PC-3 (cell line): Measurements from ENCODE around the gene NR5A1. TPM values are rescaled to one million over a fixed set of nuclear protein-coding genes. Genes with fewer than 3 reads are reported as not detected.

Experiments used
- ATAC-seq: fragments of 200-7000 bp; cut with Tn5 transposase; 2 replicates; pipeline ENCODE4 v1.9.1; 2020; ENCODE audit warnings: mild to moderate bottlenecking, moderate library complexity
- BruUV-seq: library from RNA; stranded (reverse); fragments of 400-500 nt; replicated peaks from 2 replicates; lab custom pipeline; 2021; lab: Mats Ljungman, UMichigan
- CTCF ChIA-PET: fragments of 300-600 bp; sonication (Branson Sonifier 250); formaldehyde crosslinking; loops from one replicate; lab custom pipeline; 2022; ENCODE audit warnings: antibody characterized with exemption; lab: Charles Lee
- POLR2A ChIA-PET: fragments of 300-600 bp; sonication (Branson Sonifier 250); formaldehyde crosslinking; loops from one replicate; lab custom pipeline; 2022; ENCODE audit warnings: antibody characterized with exemption; ENCODE audit not compliant: unreplicated experiment; lab: Charles Lee
- DNase-seq: peaks from one replicate; pipeline ENCODE4 v3.0.0-alpha.2; 2015
- H2AFZ ChIP-seq: fragments of 300-600 bp; sonication (generic); 2 replicates; pipeline ENCODE4 v1.6.0; 2016; ENCODE audit warnings: antibody characterized with exemption, low read length
- H3F3A ChIP-seq: fragments of 300-600 bp; sonication (generic); one replicate; pipeline ENCODE4 v1.6.0; 2017; ENCODE audit warnings: antibody characterized with exemption, low read length, control low read depth, mild to moderate bottlenecking; ENCODE audit not compliant: unreplicated experiment
- H3K27ac ChIP-seq: fragments of 300-600 bp; sonication (generic); 2 replicates; pipeline ENCODE4 v1.5.1; 2016; ENCODE audit warnings: mild to moderate bottlenecking, low read length
- H3K27me3 ChIP-seq: fragments of 300-600 bp; sonication (generic); 2 replicates; pipeline ENCODE4 v1.6.1; 2016; ENCODE audit warnings: low read length, mixed read lengths
- H3K36me3 ChIP-seq: fragments of 300-600 bp; sonication (generic); 2 replicates; pipeline ENCODE4 v1.6.1; 2016; ENCODE audit warnings: low read depth, mixed run types, low read length, mixed read lengths
- H3K4me1 ChIP-seq: fragments of 300-600 bp; sonication (generic); 2 replicates; pipeline ENCODE4 v1.5.1; 2016; ENCODE audit warnings: low read length; ENCODE audit not compliant: insufficient read depth
- H3K4me2 ChIP-seq: fragments of 300-600 bp; sonication (generic); 2 replicates; pipeline ENCODE4 v1.6.0; 2016; ENCODE audit warnings: low read length
- H3K4me3 ChIP-seq: fragments of 300-600 bp; sonication (generic); 2 replicates; pipeline ENCODE4 v1.5.1; 2016; ENCODE audit warnings: mild to moderate bottlenecking, low read length, mixed read lengths
- H3K79me2 ChIP-seq: fragments of 300-600 bp; sonication (generic); 2 replicates; pipeline ENCODE4 v1.6.1; 2017; ENCODE audit warnings: low read length, mixed read lengths
- H3K9ac ChIP-seq: fragments of 300-600 bp; sonication (generic); 2 replicates; pipeline ENCODE4 v1.6.0; 2016; ENCODE audit warnings: mild to moderate bottlenecking, low read length
- H3K9me2 ChIP-seq: fragments of 300-600 bp; sonication (generic); replicated peaks from 2 replicates; pipeline ENCODE4 v1.6.1; 2016; ENCODE audit warnings: mixed run types, low read length, mixed read lengths
- H3K9me3 ChIP-seq: fragments of 300-600 bp; sonication (generic); 2 replicates; pipeline ENCODE4 v1.6.1; 2016; ENCODE audit warnings: low read length, mixed read lengths
- H4K20me1 ChIP-seq: fragments of 300-600 bp; sonication (generic); 2 replicates; pipeline ENCODE4 v1.6.1; 2016; ENCODE audit warnings: low read length, mixed read lengths
- CTCF ChIP-seq: fragments of 300-600 bp; sonication (generic); conservative IDR thresholded peaks from 2 replicates; pipeline ENCODE4 v1.5.1; 2017; ENCODE audit warnings: antibody characterized with exemption, low read depth, mild to moderate bottlenecking, low read length
- EZH2 ChIP-seq: fragments of 300-600 bp; sonication (generic); IDR thresholded peaks from one replicate; pipeline ENCODE4 v1.6.1; 2017; ENCODE audit warnings: antibody characterized with exemption, mild to moderate bottlenecking, low read length; ENCODE audit not compliant: unreplicated experiment
- EZH2phosphoT487 ChIP-seq: fragments of 300-600 bp; sonication (generic); IDR thresholded peaks from 2 replicates; pipeline ENCODE4 v1.6.1; 2018; ENCODE audit warnings: mild to moderate bottlenecking, antibody characterized with exemption, low read length, borderline replicate concordance
- intact Hi-C: fragments of 100-400 bp; cut with micrococcal nuclease; formaldehyde crosslinking; loops from 2 replicates; pipeline ENCODE4 v1.9.0; 2023
- total RNA-seq: library from RNA; depleted of rRNA; stranded (reverse); fragments of >200 nt; gene quantifications from 2 replicates; pipeline ENCODE4 v1.2.3, GENCODE V29; 2014

NR5A1 gene
- total RNA-seq, 1 experiment from 2014 or later, result not detected

DNA sequence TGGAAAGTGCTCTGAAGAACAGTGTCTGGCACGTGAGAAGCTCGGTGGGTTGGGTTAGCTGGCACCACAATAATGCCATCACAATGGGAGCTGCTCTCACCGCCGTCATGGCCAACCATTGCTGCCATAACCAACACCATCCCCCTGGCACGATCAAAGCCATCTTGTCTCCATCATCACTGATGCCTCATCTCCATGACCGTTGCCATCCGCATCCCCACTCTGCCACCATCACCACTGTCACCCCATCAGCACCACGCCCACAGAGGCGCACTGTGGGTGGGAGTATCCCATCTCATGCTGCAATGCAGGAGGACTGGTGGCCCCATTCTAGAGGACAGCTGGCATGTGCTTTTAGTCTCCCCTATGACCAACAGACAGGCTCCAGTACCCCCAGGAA, 23.7 kb downstream of the NR5A1 start:
- ChIA-PET POLR2A (no interaction called here), CTCF (no interaction called here)
- intact Hi-C loops, result no loop called here
- H3K9me3 ChIP-seq, result no peaks in the 10 kb centered on the region
- H3K27me3 ChIP-seq, result no peaks in the 10 kb centered on the region
- H3K4me2 ChIP-seq, result no peak overlapping the region
- H3K4me1 ChIP-seq, result no peaks in the 10 kb centered on the region
- no TSS peak for BruUV-seq
- no peaks in the 10 kb centered on the region for H3F3A ChIP-seq
- H3K79me2 ChIP-seq, result no peaks in the 10 kb centered on the region
- no peaks in the 10 kb centered on the region for H4K20me1 ChIP-seq
- ATAC-seq (no peak), DNase-seq (no peak)
- no peak for TF ChIP-seq CTCF
- no peak for TF ChIP-seq EZH2phosphoT487
- TF ChIP-seq EZH2, result no peak
- H2AFZ ChIP-seq, result no peak overlapping the region
- no peaks in the 10 kb centered on the region for H3K9me2 ChIP-seq
- H3K36me3 ChIP-seq, result no peaks in the 10 kb centered on the region
- H3K4me3 ChIP-seq, result no peak overlapping the region
- H3K9ac ChIP-seq, result no peak overlapping the region
- no peak overlapping the region for H3K27ac ChIP-seq

DNA sequence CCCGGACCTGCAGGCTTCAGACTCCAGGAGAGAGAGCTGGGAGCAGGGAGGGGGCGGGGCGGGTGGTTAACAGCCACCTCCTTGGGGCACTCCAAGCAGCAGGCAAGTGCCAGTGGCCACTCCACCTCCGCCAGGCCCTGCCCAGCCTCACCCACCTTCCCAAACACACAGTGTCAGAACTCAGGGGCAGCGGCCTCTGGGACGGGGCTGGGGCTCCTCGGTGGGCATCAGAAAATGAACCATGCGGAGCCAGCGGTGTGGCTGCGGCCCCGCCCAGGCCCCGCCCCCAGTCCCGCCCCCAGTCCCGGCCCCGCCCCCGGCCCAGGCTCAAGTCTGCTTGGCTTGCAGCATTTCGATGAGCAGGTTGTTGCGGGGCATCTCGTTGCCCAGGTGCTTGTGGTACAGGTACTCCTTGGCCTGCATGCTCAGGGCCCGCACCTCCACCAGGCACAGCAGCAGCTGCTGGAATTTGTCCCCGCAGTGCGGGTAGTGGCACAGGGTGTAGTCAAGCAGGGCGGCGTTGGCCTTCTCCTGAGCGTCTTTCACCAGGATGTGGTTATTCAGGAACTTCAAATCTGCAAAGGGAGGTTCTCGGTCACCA, 24.7 kb downstream of the NR5A1 start:
- intact Hi-C loops, result no loop called here
- Histone ChIP-seq H3K4me2 (no peak overlapping the region), H2AFZ (no peak overlapping the region), H3F3A (no peaks in the 10 kb centered on the region), H3K9ac (no peak overlapping the region), H3K9me3 (no peaks in the 10 kb centered on the region), H3K4me3 (no peak overlapping the region), H4K20me1 (no peaks in the 10 kb centered on the region), H3K36me3 (no peaks in the 10 kb centered on the region), H3K79me2 (no peaks in the 10 kb centered on the region), H3K4me1 (no peaks in the 10 kb centered on the region), H3K27me3 (no peaks in the 10 kb centered on the region), H3K27ac (no peak overlapping the region), H3K9me2 (no peaks in the 10 kb centered on the region)
- ATAC-seq (no peak), DNase-seq (no peak)
- ChIA-PET CTCF (no interaction called here), POLR2A (no interaction called here)
- no TSS peak for BruUV-seq
- TF ChIP-seq CTCF, result no peak
- no peak for TF ChIP-seq EZH2
- no peak for TF ChIP-seq EZH2phosphoT487

DNA sequence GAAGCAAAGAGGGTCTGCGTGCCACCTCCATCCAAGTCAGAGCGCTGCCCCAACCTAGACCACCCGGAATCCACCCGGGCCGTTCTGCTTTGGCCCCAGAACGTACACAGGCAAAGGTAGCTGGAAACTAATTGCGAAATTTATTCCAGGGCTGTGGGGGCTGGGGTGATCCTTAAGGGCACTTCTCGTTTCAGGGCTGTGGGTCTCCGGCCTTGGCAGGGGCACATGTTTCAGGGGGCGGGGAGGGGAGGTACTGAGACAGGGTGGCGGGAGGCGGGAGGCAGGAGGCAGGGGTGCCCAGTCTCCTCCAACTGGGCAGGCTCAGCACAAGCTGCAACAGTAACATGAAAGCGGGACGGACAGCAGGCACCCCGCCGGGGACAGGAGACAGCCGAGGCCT, 26.1 kb downstream of the NR5A1 start:
- Histone ChIP-seq H3K9ac (no peak overlapping the region), H3K4me2 (no peak overlapping the region), H3K79me2 (no peaks in the 10 kb centered on the region), H3K27me3 (no peaks in the 10 kb centered on the region), H2AFZ (no peak overlapping the region), H3F3A (no peaks in the 10 kb centered on the region), H3K4me3 (no peak overlapping the region), H4K20me1 (no peaks in the 10 kb centered on the region), H3K9me3 (no peaks in the 10 kb centered on the region), H3K27ac (no peak overlapping the region), H3K4me1 (no peaks in the 10 kb centered on the region), H3K9me2 (no peaks in the 10 kb centered on the region), H3K36me3 (no peaks in the 10 kb centered on the region)
- CTCF ChIA-PET, result no interaction called here
- DNase-seq, result no peak
- TF ChIP-seq CTCF, result no peak
- TF ChIP-seq EZH2phosphoT487, result no peak
- no peak for TF ChIP-seq EZH2
- ATAC-seq, result no peak
- no TSS peak for BruUV-seq
- intact Hi-C loops, result no loop called here
- POLR2A ChIA-PET, result no interaction called here
